Measurements from ENCODE around the gene TRIM8. TPM values are rescaled to one million over a fixed set of nuclear protein-coding genes. Genes with fewer than 3 reads are reported as not detected.

Gene TRIM8
- total RNA-seq, 2 donors from 2014 or later = 27.7 to 32.7 TPM

DNA sequence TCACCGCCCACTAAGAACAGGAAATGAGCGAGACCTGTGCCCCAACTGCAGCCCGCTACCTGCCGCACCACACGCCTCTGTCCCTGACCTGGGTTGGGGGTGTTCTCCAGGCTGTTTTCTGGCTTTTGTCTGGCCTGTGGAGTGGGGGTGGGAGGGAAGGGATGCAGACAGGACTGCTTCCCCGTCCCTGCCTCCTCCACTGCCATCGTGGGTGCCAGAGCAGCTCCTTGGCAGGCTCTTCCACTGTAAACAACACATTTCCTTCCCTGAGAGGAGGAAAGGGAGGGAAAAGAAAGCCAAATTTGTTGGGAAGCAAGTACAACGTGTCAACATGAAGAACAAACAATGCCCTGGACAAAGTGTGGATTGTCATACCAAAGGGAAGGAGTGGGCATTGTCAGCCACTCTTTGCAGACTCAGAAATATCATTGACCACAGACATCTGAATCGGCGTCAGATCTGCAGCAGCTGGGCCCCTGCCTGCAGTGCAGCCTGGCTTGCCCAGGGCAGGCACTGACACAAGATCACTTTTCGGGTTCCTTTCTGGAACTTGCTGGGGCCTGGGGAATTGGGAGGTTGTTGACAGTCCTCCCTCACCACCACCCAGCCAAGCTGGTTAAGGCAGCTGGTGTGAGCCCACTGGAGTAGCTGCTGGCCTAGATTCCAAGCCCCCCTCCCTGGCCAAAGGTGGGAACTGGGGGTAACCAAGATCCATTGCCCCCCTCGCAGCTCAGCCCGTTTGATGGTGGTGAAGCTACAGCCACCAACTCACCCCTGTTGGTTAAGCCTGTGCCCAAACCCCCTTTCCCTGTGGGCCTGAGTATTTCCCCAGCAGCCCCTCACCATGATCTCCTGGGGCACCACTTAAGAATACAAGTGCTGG lies 22.6 kb upstream of the TRIM8 start:
- Mint-ChIP-seq H3K36me3 (ENCODE audit: low read depth) (peaks cover 15% of the 10 kb centered on the region), H3K4me1 (peaks cover 28% of the 10 kb centered on the region), H3K27ac (no peak overlapping the region), H3K9me3 (peaks cover 5% of the 10 kb centered on the region), H3K27me3 (ENCODE audit: insufficient read depth) (no peaks in the 10 kb centered on the region), H3K4me3 (no peak overlapping the region)
- TF ChIP-seq, protein P1, sequence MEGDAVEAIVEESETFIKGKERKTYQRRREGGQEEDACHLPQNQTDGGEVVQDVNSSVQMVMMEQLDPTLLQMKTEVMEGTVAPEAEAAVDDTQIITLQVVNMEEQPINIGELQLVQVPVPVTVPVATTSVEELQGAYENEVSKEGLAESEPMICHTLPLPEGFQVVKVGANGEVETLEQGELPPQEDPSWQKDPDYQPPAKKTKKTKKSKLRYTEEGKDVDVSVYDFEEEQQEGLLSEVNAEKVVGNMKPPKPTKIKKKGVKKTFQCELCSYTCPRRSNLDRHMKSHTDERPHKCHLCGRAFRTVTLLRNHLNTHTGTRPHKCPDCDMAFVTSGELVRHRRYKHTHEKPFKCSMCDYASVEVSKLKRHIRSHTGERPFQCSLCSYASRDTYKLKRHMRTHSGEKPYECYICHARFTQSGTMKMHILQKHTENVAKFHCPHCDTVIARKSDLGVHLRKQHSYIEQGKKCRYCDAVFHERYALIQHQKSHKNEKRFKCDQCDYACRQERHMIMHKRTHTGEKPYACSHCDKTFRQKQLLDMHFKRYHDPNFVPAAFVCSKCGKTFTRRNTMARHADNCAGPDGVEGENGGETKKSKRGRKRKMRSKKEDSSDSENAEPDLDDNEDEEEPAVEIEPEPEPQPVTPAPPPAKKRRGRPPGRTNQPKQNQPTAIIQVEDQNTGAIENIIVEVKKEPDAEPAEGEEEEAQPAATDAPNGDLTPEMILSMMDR (conservative IDR thresholded peaks at IDR 0.05) = no peak
- no peak overlapping the region for H3K4me3 ChIP-seq (ENCODE audit: low read length)
- no peak overlapping the region for H3K27ac ChIP-seq (ENCODE audit: low read depth, low read length)
- peaks cover 16% of the 10 kb centered on the region for H3K36me3 ChIP-seq (ENCODE audit: control insufficient read depth, insufficient read depth, low read length)
- no peaks in the 10 kb centered on the region for H3K27me3 ChIP-seq (ENCODE audit: control insufficient read depth, insufficient read depth, low read length, poor library complexity, severe bottlenecking)
- no peak overlapping the region for H3K9ac ChIP-seq (ENCODE audit: extremely low read depth, low read length, poor library complexity, severe bottlenecking)
- no peaks in the 10 kb centered on the region for H3K4me1 ChIP-seq (ENCODE audit: control insufficient read depth, insufficient read depth, low read length)
- DNase-seq = no peak
- no peaks in the 10 kb centered on the region for H3K9me3 ChIP-seq (ENCODE audit: control insufficient read depth, low read length)
- 91 to 94% methylated on average over 7 to 12 of the region's 13 CpGs for WGBS, 2 experiments (ENCODE audit: insufficient coverage in 1 of 2, insufficient read length in 1 of 2)

GRCh38 chr10:102624094-102624493 lies 20.2 kb upstream of the TRIM8 start:
- Histone ChIP-seq H3K4me1 (ENCODE audit: control insufficient read depth, insufficient read depth, low read length) (peaks cover 16% of the 10 kb centered on the region), H3K27ac (ENCODE audit: low read depth, low read length) (peak overlapping the region; percentile 49), H3K4me3 (ENCODE audit: low read length) (no peak overlapping the region), H3K9me3 (ENCODE audit: control insufficient read depth, low read length) (no peaks in the 10 kb centered on the region), H3K36me3 (ENCODE audit: control insufficient read depth, insufficient read depth, low read length) (no peaks in the 10 kb centered on the region), H3K27me3 (ENCODE audit: control insufficient read depth, insufficient read depth, low read length, poor library complexity, severe bottlenecking) (no peaks in the 10 kb centered on the region), H3K9ac (ENCODE audit: extremely low read depth, low read length, poor library complexity, severe bottlenecking) (no peak overlapping the region)
- H3K27ac Mint-ChIP-seq = no peak overlapping the region
- no peak for DNase-seq
- H3K4me3 Mint-ChIP-seq = no peak overlapping the region
- peaks cover 5% of the 10 kb centered on the region for H3K9me3 Mint-ChIP-seq
- peaks cover 46% of the 10 kb centered on the region for H3K4me1 Mint-ChIP-seq
- 84 to 90% methylated on average over 2 to 3 of the region's 3 CpGs for whole genome bisulfite sequencing, 2 experiments (ENCODE audit: insufficient coverage in 1 of 2, insufficient read length in 1 of 2)
- TF ChIP-seq, protein P1 (conservative IDR thresholded peaks at IDR 0.05) = no peak
- H3K27me3 Mint-ChIP-seq (ENCODE audit: insufficient read depth) = no peaks in the 10 kb centered on the region
- peaks cover 8% of the 10 kb centered on the region for H3K36me3 Mint-ChIP-seq (ENCODE audit: low read depth)

- Histone ChIP-seq H3K9ac (ENCODE audit: extremely low read depth, low read length, poor library complexity, severe bottlenecking) (no peak overlapping the region), H3K36me3 (ENCODE audit: control insufficient read depth, insufficient read depth, low read length) (no peaks in the 10 kb centered on the region), H3K27ac (ENCODE audit: low read depth, low read length) (no peak overlapping the region), H3K4me3 (ENCODE audit: low read length) (no peak overlapping the region), H3K9me3 (ENCODE audit: control insufficient read depth, low read length) (no peaks in the 10 kb centered on the region), H3K27me3 (ENCODE audit: control insufficient read depth, insufficient read depth, low read length, poor library complexity, severe bottlenecking) (no peaks in the 10 kb centered on the region), H3K4me1 (ENCODE audit: control insufficient read depth, insufficient read depth, low read length) (peaks cover 24% of the 10 kb centered on the region)
- H3K36me3 Mint-ChIP-seq (ENCODE audit: low read depth) = peaks cover 8% of the 10 kb centered on the region
- TF ChIP-seq, protein P1 (conservative IDR thresholded peaks at IDR 0.05) = no peak
- no peak overlapping the region for H3K4me3 Mint-ChIP-seq
- no peaks in the 10 kb centered on the region for H3K27me3 Mint-ChIP-seq (ENCODE audit: insufficient read depth)
- peaks cover 5% of the 10 kb centered on the region for H3K9me3 Mint-ChIP-seq
- no peak for DNase-seq
- H3K27ac Mint-ChIP-seq = peak overlapping the region; percentile 80
- H3K4me1 Mint-ChIP-seq = peaks cover 54% of the 10 kb centered on the region
- WGBS, 2 experiments (ENCODE audit: insufficient coverage in 1 of 2, insufficient read length in 1 of 2) = 94 to 97% methylated on average over 8 to 12 of the region's 12 CpGs
Measured at GRCh38 chr10:102624751-102625645, 19.3 kb upstream of the TRIM8 start.

All from endodermal cell (in vitro differentiated cells).